CD4-positive, alpha-beta memory T cell (primary cell): ENCODE results near the gene ADGRE3. TPM values are rescaled to one million over a fixed set of nuclear protein-coding genes. Genes with fewer than 3 reads are reported as not detected.
A peak's percentile ranks its signal among the peaks of the same experiment; 100 is the strongest.

Experiments
- CTCF ChIA-PET: fragments of 350-600 bp; sonication (Branson Sonifier 250); formaldehyde crosslinking; loops from one replicate; lab custom pipeline; 2021; ENCODE audit warnings: inconsistent platforms; ENCODE audit not compliant: partially characterized antibody; lab: Charles Lee
- POLR2A ChIA-PET: fragments of 350-600 bp; sonication (Branson Sonifier 250); formaldehyde crosslinking; loops from one replicate; lab custom pipeline; 2021; ENCODE audit not compliant: partially characterized antibody; lab: Charles Lee
- DNase-seq, 5 donors: peaks; one replicate each; pipeline versions ENCODE4 v3.0.0 to v3.0.0-alpha.2; 2020 to 2022; ENCODE audit warnings: mixed read lengths in 1 of 5
- H3K27ac ChIP-seq: one replicate; pipeline ENCODE4 v1.7.0; 2013; ENCODE audit warnings: low read depth, low read length
- H3K27me3 ChIP-seq: 2 replicates; pipeline ENCODE4 v1.7.0; 2013; ENCODE audit warnings: mild to moderate bottlenecking, low read length, moderate library complexity; ENCODE audit not compliant: insufficient read depth
- H3K36me3 ChIP-seq: 2 replicates; pipeline ENCODE4 v1.7.0; 2013; ENCODE audit warnings: mild to moderate bottlenecking, low read length, moderate library complexity; ENCODE audit not compliant: insufficient read depth
- H3K4me1 ChIP-seq: 2 replicates; pipeline ENCODE4 v1.7.0; 2013; ENCODE audit warnings: mild to moderate bottlenecking, low read length, moderate library complexity; ENCODE audit not compliant: insufficient read depth
- H3K4me3 ChIP-seq, 2 donors: one replicate each; pipeline ENCODE4 v1.7.0; 2013; ENCODE audit warnings: low read length in 2 of 2, mild to moderate bottlenecking in 1 of 2
- H3K9me3 ChIP-seq, 2 donors: one replicate each; pipeline ENCODE4 v1.7.0; 2013; ENCODE audit warnings: low read length in 2 of 2, control low read depth in 1 of 2; ENCODE audit not compliant: control insufficient read depth in 1 of 2
- H3K27ac Mint-ChIP-seq, 7 donors: one replicate each; pipeline ENCODE4 v1.8.0; 2020 to 2021; ENCODE audit warnings: mixed read lengths in 7 of 7, mild to moderate bottlenecking in 6 of 7, inconsistent platforms in 3 of 7, moderate library complexity in 3 of 7
- H3K27me3 Mint-ChIP-seq, 2 donors: one replicate each; pipeline ENCODE4 v1.8.0; 2020 to 2021; ENCODE audit warnings: mixed read lengths in 2 of 2
- H3K36me3 Mint-ChIP-seq, 2 donors: one replicate each; pipeline ENCODE4 v1.8.0; 2020 to 2021; ENCODE audit warnings: mixed read lengths in 2 of 2, inconsistent platforms in 1 of 2, mild to moderate bottlenecking in 1 of 2
- H3K4me1 Mint-ChIP-seq, 4 donors: one replicate each; pipeline ENCODE4 v1.8.0; 2020 to 2021; ENCODE audit warnings: mixed read lengths in 4 of 4, mild to moderate bottlenecking in 1 of 4
- H3K4me3 Mint-ChIP-seq, 8 donors: one replicate each; pipeline ENCODE4 v1.8.0; 2020 to 2021; ENCODE audit warnings: mixed read lengths in 8 of 8, mild to moderate bottlenecking in 7 of 8, moderate library complexity in 6 of 8, inconsistent platforms in 3 of 8
- H3K9me3 Mint-ChIP-seq, 8 donors: one replicate each; pipeline ENCODE4 v1.8.0; 2020 to 2021; ENCODE audit warnings: mixed read lengths in 8 of 8, mild to moderate bottlenecking in 5 of 8, inconsistent platforms in 3 of 8, moderate library complexity in 1 of 8
- intact Hi-C: fragments of 100-400 bp; cut with micrococcal nuclease; formaldehyde crosslinking; loops from one replicate; pipeline ENCODE4 v1.15.1; 2023
- polyA plus RNA-seq, 2 donors: library from polyadenylated mRNA; unstranded; fragments of 300-500 nt; fragmentation: Illumina TruSeq; gene quantifications; one replicate each; pipeline ENCODE4 v1.2.3, GENCODE V29; 2021
- total RNA-seq, 2 experiments: library from RNA; stranded (reverse); gene quantifications; one replicate each; pipeline ENCODE4 v1.2.3, GENCODE V29; 2021

The ADGRE3 gene
- total and polyA plus RNA-seq, 4 experiments from 2014 or later: not detected

- peaks cover 0 to 5% of the 10 kb centered on the region in 2 donors for H3K27me3 Mint-ChIP-seq
- H3K36me3 Mint-ChIP-seq: no peaks in the 10 kb centered on the region
- ChIA-PET POLR2A (interaction anchor here (0.8 kb wide), 2 partner anchors 11 to 112 kb away, joined by 3 to 5 read pairs; partner anchors contain the start of gene NDUFB7), CTCF (interaction anchor here (10.2 kb wide), 1 partner anchor 111 kb away, joined by 232 read pairs; the partner anchor contains the start of gene NDUFB7)
- Histone ChIP-seq H3K4me1 (peaks cover 7% of the 10 kb centered on the region), H3K27me3 (no peaks in the 10 kb centered on the region), H3K36me3 (no peaks in the 10 kb centered on the region), H3K27ac (no peak overlapping the region), H3K9me3 (no peaks in the 10 kb centered on the region), H3K4me3 (no peak overlapping the region)
- peak; percentile 29 to 54 (median 47) for DNase-seq
- intact Hi-C loops: no loop called here
- no peaks in the 10 kb centered on the region for H3K9me3 Mint-ChIP-seq
- H3K4me3 Mint-ChIP-seq: peak overlapping the region in 1 of 8 donors; percentile 14
- H3K27ac Mint-ChIP-seq: peak overlapping the region in 5 of 7 donors; percentile 25 to 90 (median 61)
- H3K4me1 Mint-ChIP-seq: peaks cover 1 to 10% (median 6%) of the 10 kb centered on the region in 4 donors
These were observed 8.8 kb upstream of the ADGRE3 start for GRCh38 chr19:14683439-14683838.

GRCh38 chr19:14682084-14682483 lies 7.4 kb upstream of the ADGRE3 start:
- peaks cover 0 to 5% of the 10 kb centered on the region in 2 donors for H3K27me3 Mint-ChIP-seq
- peak overlapping the region in 4 of 7 donors; percentile 1 to 69 (median 45) for H3K27ac Mint-ChIP-seq
- H3K9me3 Mint-ChIP-seq: no peaks in the 10 kb centered on the region
- no peak overlapping the region for H3K27ac ChIP-seq
- H3K4me1 Mint-ChIP-seq: peaks cover 1 to 10% (median 6%) of the 10 kb centered on the region in 4 donors
- intact Hi-C loops: no loop called here
- CTCF ChIA-PET: interaction anchor here (1.1 to 10.2 kb wide), 2 partner anchors 109 kb away, joined by 3 to 232 read pairs; partner anchors contain the start of gene NDUFB7
- H3K4me3 ChIP-seq: no peak overlapping the region
- no peak for DNase-seq
- peaks cover 7% of the 10 kb centered on the region for H3K4me1 ChIP-seq
- H3K36me3 Mint-ChIP-seq: no peaks in the 10 kb centered on the region
- no peaks in the 10 kb centered on the region for H3K36me3 ChIP-seq
- H3K9me3 ChIP-seq: no peaks in the 10 kb centered on the region
- H3K27me3 ChIP-seq: no peaks in the 10 kb centered on the region
- no peak overlapping the region for H3K4me3 Mint-ChIP-seq
- POLR2A ChIA-PET: no interaction called here

GRCh38 chr19:14678199-14678598 lies 3.6 kb upstream of the ADGRE3 start:
- no peaks in the 10 kb centered on the region for H3K9me3 ChIP-seq
- no peaks in the 10 kb centered on the region for H3K27me3 ChIP-seq
- ChIA-PET CTCF (no interaction called here), POLR2A (no interaction called here)
- H3K27ac ChIP-seq: no peak overlapping the region
- no peak overlapping the region for H3K4me3 Mint-ChIP-seq
- no peaks in the 10 kb centered on the region for H3K36me3 Mint-ChIP-seq
- H3K9me3 Mint-ChIP-seq: peaks cover 0 to under 1% (median 0%) of the 10 kb centered on the region in 8 donors
- H3K27me3 Mint-ChIP-seq: peaks cover 8 to 10% of the 10 kb centered on the region in 2 donors
- DNase-seq: no peak
- H3K27ac Mint-ChIP-seq: no peak overlapping the region
- peaks cover 1 to 12% (median 4%) of the 10 kb centered on the region in 4 donors for H3K4me1 Mint-ChIP-seq
- H3K4me3 ChIP-seq: no peak overlapping the region
- intact Hi-C loops: no loop called here
- H3K4me1 ChIP-seq: peaks cover 14% of the 10 kb centered on the region
- H3K36me3 ChIP-seq: no peaks in the 10 kb centered on the region

- no peak overlapping the region for H3K4me3 ChIP-seq
- peak in 1 of 5 donors; percentile 17 for DNase-seq
- H3K36me3 ChIP-seq: no peaks in the 10 kb centered on the region
- H3K27ac Mint-ChIP-seq: no peak overlapping the region
- H3K9me3 ChIP-seq: no peaks in the 10 kb centered on the region
- peaks cover 0 to 16% (median 5%) of the 10 kb centered on the region in 4 donors for H3K4me1 Mint-ChIP-seq
- CTCF ChIA-PET: interaction anchor here (1.6 to 1.9 kb wide), 2 partner anchors 9 to 103 kb away, joined by 4 to 10 read pairs; no protein-coding TSS in a partner anchor
- intact Hi-C loops: no loop called here
- H3K27ac ChIP-seq: no peak overlapping the region
- no peaks in the 10 kb centered on the region for H3K27me3 ChIP-seq
- no peak overlapping the region for H3K4me3 Mint-ChIP-seq
- H3K4me1 ChIP-seq: peaks cover 18% of the 10 kb centered on the region
- H3K27me3 Mint-ChIP-seq: peaks cover 10 to 12% of the 10 kb centered on the region in 2 donors
- no peaks in the 10 kb centered on the region for H3K36me3 Mint-ChIP-seq
- peaks cover 0 to 2% (median 0%) of the 10 kb centered on the region in 8 donors for H3K9me3 Mint-ChIP-seq
- POLR2A ChIA-PET: no interaction called here
These were observed 2.8 kb upstream of the ADGRE3 start for GRCh38 chr19:14677464-14677863.

GRCh38 chr19:14676762-14677161 lies 2.1 kb upstream of the ADGRE3 start:
- H3K27me3 ChIP-seq: no peaks in the 10 kb centered on the region
- ChIA-PET CTCF (interaction anchor here (1.6 to 1.9 kb wide), 2 partner anchors 10 to 102 kb away, joined by 4 to 10 read pairs; no protein-coding TSS in a partner anchor), POLR2A (no interaction called here)
- Mint-ChIP-seq H3K27ac (no peak overlapping the region), H3K4me1 (peaks cover 0 to 23% (median 6%) of the 10 kb centered on the region in 4 donors), H3K4me3 (no peak overlapping the region), H3K9me3 (peaks cover 0 to 2% (median 0%) of the 10 kb centered on the region in 8 donors), H3K27me3 (peaks cover 8 to 12% of the 10 kb centered on the region in 2 donors), H3K36me3 (no peaks in the 10 kb centered on the region)
- H3K4me1 ChIP-seq: peaks cover 23% of the 10 kb centered on the region
- no peak overlapping the region for H3K4me3 ChIP-seq
- intact Hi-C loops: no loop called here
- DNase-seq: no peak
- H3K9me3 ChIP-seq: no peaks in the 10 kb centered on the region
- H3K27ac ChIP-seq: no peak overlapping the region
- H3K36me3 ChIP-seq: no peaks in the 10 kb centered on the region

- peaks cover 32% of the 10 kb centered on the region for H3K4me1 ChIP-seq
- H3K4me1 Mint-ChIP-seq: peaks cover 0 to 35% (median 10%) of the 10 kb centered on the region in 4 donors
- peaks cover 12 to 18% of the 10 kb centered on the region in 2 donors for H3K27me3 Mint-ChIP-seq
- intact Hi-C loops: no loop called here
- H3K27ac ChIP-seq: no peak overlapping the region
- H3K9me3 ChIP-seq: no peaks in the 10 kb centered on the region
- POLR2A ChIA-PET: interaction anchor here (1.3 to 2.6 kb wide), 3 partner anchors 13 to 100 kb away, joined by 4 to 8 read pairs (median 7); partner anchors contain the start of genes NDUFB7 and ZNF333
- H3K36me3 Mint-ChIP-seq: no peaks in the 10 kb centered on the region
- DNase-seq: no peak
- H3K27me3 ChIP-seq: no peaks in the 10 kb centered on the region
- H3K27ac Mint-ChIP-seq: peak overlapping the region in 5 of 7 donors; percentile 36 to 90 (median 69)
- H3K4me3 Mint-ChIP-seq: peak overlapping the region in 1 of 8 donors; percentile 66
- no peak overlapping the region for H3K4me3 ChIP-seq
- H3K9me3 Mint-ChIP-seq: peaks cover 0 to 24% (median 15%) of the 10 kb centered on the region in 8 donors
- no peaks in the 10 kb centered on the region for H3K36me3 ChIP-seq
- CTCF ChIA-PET: interaction anchor here (2.3 kb wide), 1 partner anchor 99 kb away, joined by 8 read pairs; no protein-coding TSS in a partner anchor
These were observed 1.6 kb downstream of the ADGRE3 start for GRCh38 chr19:14673088-14673487.

GRCh38 chr19:14672188-14672872 lies 2.3 kb downstream of the ADGRE3 start:
- H3K4me1 ChIP-seq: peaks cover 38% of the 10 kb centered on the region
- peak; percentile 33 to 55 (median 48) for DNase-seq
- ChIA-PET POLR2A (interaction anchor here (0.7 to 2.6 kb wide), 4 partner anchors 11 to 99 kb away, joined by 4 to 8 read pairs (median 6); partner anchors contain the start of genes NDUFB7 and ZNF333), CTCF (interaction anchor here (1.4 to 2.3 kb wide), 2 partner anchors 14 to 98 kb away, joined by 8 read pairs; no protein-coding TSS in a partner anchor)
- H3K9me3 ChIP-seq: no peaks in the 10 kb centered on the region
- H3K27me3 ChIP-seq: no peaks in the 10 kb centered on the region
- Mint-ChIP-seq H3K36me3 (no peaks in the 10 kb centered on the region), H3K4me3 (peak overlapping the region in 4 of 8 donors; percentile 22 to 71 (median 49)), H3K4me1 (peaks cover 3 to 39% (median 14%) of the 10 kb centered on the region in 4 donors), H3K9me3 (peaks cover 0 to 24% (median 15%) of the 10 kb centered on the region in 8 donors), H3K27ac (peak overlapping the region; percentile 17 to 90 (median 69)), H3K27me3 (peaks cover 12 to 18% of the 10 kb centered on the region in 2 donors)
- no peaks in the 10 kb centered on the region for H3K36me3 ChIP-seq
- H3K27ac ChIP-seq: peak overlapping the region; percentile 35
- H3K4me3 ChIP-seq: no peak overlapping the region
- intact Hi-C loops: no loop called here
